Muscle layer of duodenum (tissue), 2 donors: ENCODE results near the gene FMC1.

ENCODE experiments used
- H3K27ac ChIP-seq: one replicate; pipeline ENCODE4 v1.7.0; 2013; ENCODE audit warnings: mild to moderate bottlenecking, low read length
- H3K27me3 ChIP-seq: one replicate; pipeline ENCODE4 v1.7.0; 2013; ENCODE audit warnings: low read depth, mild to moderate bottlenecking, control low read depth, low read length
- H3K36me3 ChIP-seq, 2 donors: one replicate each; pipeline ENCODE4 v1.7.0; 2013; ENCODE audit warnings: low read length in 2 of 2, control low read depth in 1 of 2, mild to moderate bottlenecking in 1 of 2; ENCODE audit not compliant: insufficient read depth in 2 of 2, control insufficient read depth in 1 of 2
- H3K4me1 ChIP-seq, 2 donors: one replicate each; pipeline ENCODE4 v1.7.0; 2013; ENCODE audit warnings: low read length in 2 of 2, mild to moderate bottlenecking in 2 of 2, control low read depth in 1 of 2, moderate library complexity in 1 of 2; ENCODE audit not compliant: insufficient read depth in 2 of 2, control insufficient read depth in 1 of 2
- H3K4me3 ChIP-seq, 2 donors: one replicate each; pipeline ENCODE4 v1.7.0; 2013; ENCODE audit warnings: low read length in 2 of 2, low read depth in 1 of 2, mild to moderate bottlenecking in 1 of 2
- H3K9me3 ChIP-seq, 2 donors: one replicate each; pipeline ENCODE4 v1.7.0; 2013; ENCODE audit warnings: low read length in 2 of 2, control low read depth in 1 of 2, mild to moderate bottlenecking in 1 of 2; ENCODE audit not compliant: control insufficient read depth in 1 of 2
- donor health status: healthy.

Gene FMC1

DNA sequence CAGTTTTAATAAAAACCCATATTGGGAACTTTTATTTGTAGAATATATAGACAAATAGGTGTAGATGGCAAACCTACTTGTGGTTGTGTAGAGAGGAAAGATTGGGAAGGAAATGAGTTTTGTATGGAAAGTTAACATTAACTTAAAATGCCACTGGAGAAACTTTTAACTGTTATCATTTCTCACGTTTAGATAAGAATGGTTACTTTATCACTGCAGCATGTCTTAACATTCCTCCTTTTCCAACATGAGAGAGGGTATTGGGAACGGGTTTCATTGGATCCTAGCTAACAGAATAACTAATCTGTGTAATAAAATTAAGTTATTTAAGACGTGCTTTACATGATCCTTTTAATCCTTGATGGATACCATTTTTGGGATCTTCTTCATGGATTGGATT lies 20.4 kb downstream of the FMC1 start:
- H3K27me3 ChIP-seq = no peaks in the 10 kb centered on the region
- H3K4me1 ChIP-seq = peaks cover 13 to 51% of the 10 kb centered on the region in 2 donors
- H3K4me3 ChIP-seq = peak overlapping the region; percentile 94 to 97
- peaks cover 7 to 10% of the 10 kb centered on the region in 2 donors for H3K36me3 ChIP-seq
- no peaks in the 10 kb centered on the region for H3K9me3 ChIP-seq
- H3K27ac ChIP-seq = no peak overlapping the region

DNA sequence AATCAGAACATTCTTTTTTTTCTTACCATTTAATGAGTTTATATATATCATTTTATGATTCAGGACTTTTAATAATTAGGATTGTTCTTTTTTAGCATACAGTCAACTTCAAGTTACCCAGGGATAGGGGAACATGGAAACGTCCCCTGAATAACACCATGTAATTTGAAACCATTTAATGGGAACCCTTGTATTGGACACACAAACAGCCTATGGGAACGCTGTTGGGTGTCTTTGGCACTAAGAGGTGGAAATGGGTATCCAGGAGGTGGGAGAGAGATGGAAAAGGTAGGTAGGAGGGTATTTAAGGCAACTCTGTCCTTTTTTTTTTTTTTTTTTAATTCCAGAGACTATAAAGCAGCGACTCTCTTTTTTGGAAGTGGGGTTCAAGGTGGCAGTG lies 21.2 kb downstream of the FMC1 start:
- H3K9me3 ChIP-seq = no peaks in the 10 kb centered on the region
- no peaks in the 10 kb centered on the region for H3K27me3 ChIP-seq
- no peak overlapping the region for H3K27ac ChIP-seq
- no peak overlapping the region for H3K4me3 ChIP-seq
- H3K36me3 ChIP-seq = peaks cover 7 to 10% of the 10 kb centered on the region in 2 donors
- peaks cover 14 to 53% of the 10 kb centered on the region in 2 donors for H3K4me1 ChIP-seq

- Histone ChIP-seq H3K4me1 (peaks cover 18 to 59% of the 10 kb centered on the region in 2 donors), H3K4me3 (no peak overlapping the region)
These were observed 21.8 kb downstream of the FMC1 start for GRCh38 chr7:139362981-139363380.

DNA sequence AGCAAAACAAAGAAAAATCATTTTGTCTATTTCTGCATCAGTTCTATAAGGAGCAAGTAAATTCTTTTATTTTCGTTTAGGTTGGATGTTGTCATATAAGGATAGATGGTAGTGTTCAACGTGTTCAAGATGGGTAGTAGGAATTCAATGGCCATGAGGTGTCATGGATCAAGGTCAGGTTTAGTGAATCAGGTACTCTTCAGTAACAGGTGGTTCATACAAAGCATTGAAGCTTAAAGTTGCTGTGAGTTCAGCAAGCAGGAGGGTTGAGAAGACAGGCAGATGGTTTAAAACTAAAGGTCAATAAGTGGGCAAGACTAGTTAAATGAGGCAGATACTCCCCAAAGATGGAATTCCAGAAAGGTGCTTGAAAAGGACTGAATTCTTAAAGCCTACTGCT lies 24.2 kb downstream of the FMC1 start:
- Histone ChIP-seq H3K4me1 (peaks cover 14 to 74% of the 10 kb centered on the region in 2 donors), H3K9me3 (no peaks in the 10 kb centered on the region), H3K27me3 (no peaks in the 10 kb centered on the region), H3K36me3 (peaks cover 5 to 7% of the 10 kb centered on the region in 2 donors), H3K4me3 (no peak overlapping the region), H3K27ac (no peak overlapping the region)

More at GRCh38 chr7:139362981-139363380, 21.8 kb downstream of the FMC1 start:
- no peaks in the 10 kb centered on the region for H3K27me3 ChIP-seq
- no peak overlapping the region for H3K27ac ChIP-seq
- H3K9me3 ChIP-seq = no peaks in the 10 kb centered on the region
- H3K36me3 ChIP-seq = peaks cover 7 to 10% of the 10 kb centered on the region in 2 donors

- peaks cover 14 to 76% of the 10 kb centered on the region in 2 donors for H3K4me1 ChIP-seq
- H3K36me3 ChIP-seq = peaks cover 5 to 7% of the 10 kb centered on the region in 2 donors
- H3K27ac ChIP-seq = no peak overlapping the region
- no peak overlapping the region for H3K4me3 ChIP-seq
- no peaks in the 10 kb centered on the region for H3K27me3 ChIP-seq
- no peaks in the 10 kb centered on the region for H3K9me3 ChIP-seq
These were observed 25.3 kb downstream of the FMC1 start for GRCh38 chr7:139366400-139366799.

DNA sequence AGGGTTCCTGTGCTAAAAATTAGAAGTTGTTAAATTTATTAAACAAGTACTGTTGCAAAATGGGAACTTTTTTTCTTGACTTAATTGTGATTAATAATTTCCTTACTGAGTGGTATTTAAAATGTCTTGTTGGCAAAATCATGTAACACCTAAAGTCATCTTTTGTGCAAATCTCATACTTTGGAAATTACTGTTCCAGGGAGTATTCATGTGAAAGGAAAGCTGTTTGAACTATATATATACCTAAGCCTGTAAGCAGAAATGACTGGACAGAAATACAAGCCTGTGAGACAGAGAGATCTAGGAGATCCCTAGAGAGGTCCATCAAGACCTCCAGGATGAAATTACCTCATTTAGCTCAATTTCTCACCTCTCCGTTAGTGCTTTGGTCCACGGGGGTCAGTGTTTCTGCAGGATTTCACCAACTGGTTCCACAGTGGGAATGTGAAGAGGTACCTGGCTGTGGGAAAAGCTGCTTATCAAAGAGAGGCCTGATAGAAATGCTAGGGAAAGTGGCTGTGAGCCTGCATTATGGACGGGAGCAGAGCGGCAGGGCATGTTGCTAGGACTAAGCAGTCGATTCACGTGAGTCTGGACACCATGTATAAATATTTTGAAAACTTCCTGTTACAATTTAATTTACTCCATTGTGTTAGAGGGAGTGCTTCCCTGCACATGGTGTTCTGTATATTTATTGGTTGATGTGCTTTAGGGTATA lies 26.5 kb downstream of the FMC1 start:
- H3K27ac ChIP-seq = no peak overlapping the region
- H3K4me1 ChIP-seq = peaks cover 6 to 78% of the 10 kb centered on the region in 2 donors
- no peaks in the 10 kb centered on the region for H3K9me3 ChIP-seq
- peaks cover 5 to 7% of the 10 kb centered on the region in 2 donors for H3K36me3 ChIP-seq
- no peak overlapping the region for H3K4me3 ChIP-seq
- no peaks in the 10 kb centered on the region for H3K27me3 ChIP-seq

GRCh38 chr7:139370301-139370942 lies 29.3 kb downstream of the FMC1 start:
- H3K4me3 ChIP-seq = no peak overlapping the region
- H3K4me1 ChIP-seq = peaks cover 5 to 80% of the 10 kb centered on the region in 2 donors
- no peak overlapping the region for H3K27ac ChIP-seq
- H3K36me3 ChIP-seq = peaks cover under 1 to 4% of the 10 kb centered on the region in 2 donors
- H3K9me3 ChIP-seq = no peaks in the 10 kb centered on the region
- H3K27me3 ChIP-seq = no peaks in the 10 kb centered on the region

DNA sequence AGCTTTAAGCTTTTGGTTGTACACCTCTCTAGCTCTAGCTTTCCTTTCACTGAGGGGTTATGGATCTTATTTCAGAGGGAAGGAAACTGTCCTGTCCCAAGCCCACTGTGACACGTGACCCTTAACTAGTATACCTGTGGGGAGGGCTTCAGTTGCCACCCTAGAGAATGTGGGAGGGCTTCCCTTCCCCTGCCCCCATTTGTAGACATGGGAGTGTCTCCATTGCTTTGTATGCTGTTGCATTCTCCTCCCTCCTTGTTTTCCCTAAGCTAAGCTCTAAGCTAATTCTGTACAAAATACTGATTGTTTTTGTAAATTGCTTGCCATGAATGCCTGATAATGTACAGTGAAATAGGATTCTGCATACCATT lies 29.8 kb downstream of the FMC1 start:
- Histone ChIP-seq H3K9me3 (no peaks in the 10 kb centered on the region), H3K27me3 (no peaks in the 10 kb centered on the region), H3K27ac (no peak overlapping the region), H3K4me1 (peaks cover 5 to 75% of the 10 kb centered on the region in 2 donors), H3K4me3 (no peak overlapping the region), H3K36me3 (peaks cover 2 to 5% of the 10 kb centered on the region in 2 donors)

DNA sequence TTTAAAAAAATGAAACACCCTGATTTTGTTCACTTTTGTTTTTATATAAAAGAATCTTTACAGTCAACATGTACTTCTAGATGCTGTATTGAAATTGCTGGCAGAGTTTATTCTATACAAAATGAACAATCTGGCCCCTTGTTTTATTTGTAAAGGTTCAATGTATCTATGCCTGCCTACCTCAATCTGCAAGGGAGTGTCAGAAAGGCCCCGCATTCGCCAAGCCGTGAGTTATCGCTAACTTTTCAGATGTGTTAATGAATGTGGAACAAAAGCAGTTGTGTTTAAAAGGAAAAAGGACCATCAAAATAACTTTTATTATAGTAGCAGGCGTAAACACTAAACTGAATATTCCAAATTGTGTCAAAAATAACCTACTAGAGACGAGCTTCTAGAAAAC lies 33.1 kb downstream of the FMC1 start:
- Histone ChIP-seq H3K4me1 (peaks cover 0 to 48% of the 10 kb centered on the region in 2 donors), H3K36me3 (peaks cover 14% of the 10 kb centered on the region in 2 donors), H3K27ac (no peak overlapping the region), H3K27me3 (no peaks in the 10 kb centered on the region), H3K9me3 (no peaks in the 10 kb centered on the region), H3K4me3 (no peak overlapping the region)

- Histone ChIP-seq H3K4me1 (peaks cover 0 to 5% of the 10 kb centered on the region in 2 donors), H3K36me3 (peaks cover 10 to 13% of the 10 kb centered on the region in 2 donors), H3K27me3 (no peaks in the 10 kb centered on the region), H3K27ac (no peak overlapping the region), H3K4me3 (no peak overlapping the region), H3K9me3 (no peaks in the 10 kb centered on the region)
These were observed 41.3 kb downstream of the FMC1 start for GRCh38 chr7:139382439-139382838.

DNA sequence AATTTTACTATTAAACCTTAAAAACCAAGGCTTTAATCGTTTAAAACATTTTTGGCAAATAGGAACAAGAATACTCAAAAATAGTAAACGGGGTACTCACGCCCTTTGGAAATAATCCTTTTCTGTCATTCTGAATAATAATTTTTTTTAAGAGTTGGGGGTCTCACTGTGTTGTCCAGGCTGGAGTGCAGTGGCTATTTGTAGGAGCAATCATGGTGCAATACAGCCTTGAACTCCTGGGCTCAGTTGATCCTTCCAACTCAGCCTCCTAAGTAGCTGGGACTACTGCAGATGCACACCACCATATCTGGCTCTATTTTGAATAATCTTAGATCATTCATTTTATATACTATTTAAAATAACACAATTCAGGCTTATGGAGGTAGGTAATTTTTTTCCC lies 43.5 kb downstream of the FMC1 start:
- H3K27me3 ChIP-seq = no peaks in the 10 kb centered on the region
- H3K36me3 ChIP-seq = peaks cover 11 to 19% of the 10 kb centered on the region in 2 donors
- H3K4me1 ChIP-seq = peaks cover 0 to 9% of the 10 kb centered on the region in 2 donors
- H3K9me3 ChIP-seq = no peaks in the 10 kb centered on the region
- no peak overlapping the region for H3K4me3 ChIP-seq
- H3K27ac ChIP-seq = no peak overlapping the region
